ENCODE measurements around the gene EEF2.
"Not testable (repeated sequence)": the region's sequence is repeated elsewhere in the genome, so short reads cannot be mapped to it uniquely, and the experiment has no call there.

GRCh38 chr19:3947316-3947933 is 37.8 kb downstream of the EEF2 start:
- not testable (repeated sequence) for TF ChIP-seq CTCF (IDR thresholded peaks at IDR 0.05; ENCODE audit: low read depth, low read length, missing input control); RAD21 (IDR thresholded peaks at IDR 0.05); JUND (IDR thresholded peaks at IDR 0.05); ZBTB33 (IDR thresholded peaks at IDR 0.05); SP1 (IDR thresholded peaks at IDR 0.05); MAX (IDR thresholded peaks at IDR 0.05); YY1 (IDR thresholded peaks at IDR 0.05); GABPA (IDR thresholded peaks at IDR 0.05 in 1 of 2, conservative IDR thresholded peaks at IDR 0.05 in 1 of 2); REST (IDR thresholded peaks at IDR 0.05); EGR1 (IDR thresholded peaks at IDR 0.05; ENCODE audit: low read depth in 2 of 2); RXRA (IDR thresholded peaks at IDR 0.05); ATF3 (IDR thresholded peaks at IDR 0.05); NR2F2 (IDR thresholded peaks at IDR 0.05)
